Measurements from ENCODE around the gene THBS2. TPM values are rescaled to one million over a fixed set of nuclear protein-coding genes. Genes with fewer than 3 reads are reported as not detected.

Gene THBS2
- total RNA-seq, 1 donor from 2014 or later: 135 TPM

DNA sequence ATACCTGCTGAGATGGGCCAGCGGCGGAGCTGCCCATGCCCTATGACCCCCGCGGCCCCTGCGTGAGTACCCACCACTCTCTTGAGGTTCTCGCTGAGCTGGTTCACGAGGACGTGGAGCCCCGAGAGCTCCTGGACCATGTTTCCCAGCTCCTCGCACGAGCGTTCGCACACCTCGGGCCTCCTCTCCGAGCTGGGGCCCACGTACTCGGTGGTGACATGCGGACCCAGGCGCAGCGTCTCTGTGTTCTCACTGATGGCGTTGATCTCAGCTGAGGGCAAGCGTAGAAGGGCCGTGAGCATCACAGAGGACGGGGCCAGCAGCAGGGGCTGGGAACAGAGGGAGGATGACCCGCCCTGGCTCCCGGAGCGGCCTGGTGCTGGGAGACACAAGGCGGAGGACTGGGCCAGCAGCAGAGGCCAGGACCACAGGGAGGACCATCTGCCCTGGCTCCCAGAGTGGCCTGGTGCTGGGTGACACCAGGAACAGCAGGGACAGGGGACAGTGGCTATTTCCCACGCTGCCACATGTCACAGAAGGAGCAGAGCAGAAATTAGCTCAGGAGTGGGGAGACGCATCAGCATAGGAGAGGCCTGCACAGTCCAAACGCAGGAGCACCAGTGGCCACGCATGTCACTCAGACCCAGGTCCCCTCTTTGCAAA lies 11.8 kb downstream of the THBS2 start:
- Mint-ChIP-seq H3K36me3 (ENCODE audit: low read depth, unreplicated experiment) (peaks cover 35% of the 10 kb centered on the region), H3K27ac (ENCODE audit: unreplicated experiment) (no peak overlapping the region), H3K27me3 (ENCODE audit: low read depth, unreplicated experiment) (no peaks in the 10 kb centered on the region), H3K4me3 (ENCODE audit: unreplicated experiment) (no peak overlapping the region), H3K4me1 (ENCODE audit: low read depth, unreplicated experiment) (peaks cover 2% of the 10 kb centered on the region), H3K9me3 (ENCODE audit: unreplicated experiment) (peaks cover 7% of the 10 kb centered on the region)
- TF ChIP-seq, protein P1, sequence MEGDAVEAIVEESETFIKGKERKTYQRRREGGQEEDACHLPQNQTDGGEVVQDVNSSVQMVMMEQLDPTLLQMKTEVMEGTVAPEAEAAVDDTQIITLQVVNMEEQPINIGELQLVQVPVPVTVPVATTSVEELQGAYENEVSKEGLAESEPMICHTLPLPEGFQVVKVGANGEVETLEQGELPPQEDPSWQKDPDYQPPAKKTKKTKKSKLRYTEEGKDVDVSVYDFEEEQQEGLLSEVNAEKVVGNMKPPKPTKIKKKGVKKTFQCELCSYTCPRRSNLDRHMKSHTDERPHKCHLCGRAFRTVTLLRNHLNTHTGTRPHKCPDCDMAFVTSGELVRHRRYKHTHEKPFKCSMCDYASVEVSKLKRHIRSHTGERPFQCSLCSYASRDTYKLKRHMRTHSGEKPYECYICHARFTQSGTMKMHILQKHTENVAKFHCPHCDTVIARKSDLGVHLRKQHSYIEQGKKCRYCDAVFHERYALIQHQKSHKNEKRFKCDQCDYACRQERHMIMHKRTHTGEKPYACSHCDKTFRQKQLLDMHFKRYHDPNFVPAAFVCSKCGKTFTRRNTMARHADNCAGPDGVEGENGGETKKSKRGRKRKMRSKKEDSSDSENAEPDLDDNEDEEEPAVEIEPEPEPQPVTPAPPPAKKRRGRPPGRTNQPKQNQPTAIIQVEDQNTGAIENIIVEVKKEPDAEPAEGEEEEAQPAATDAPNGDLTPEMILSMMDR (IDR thresholded peaks at IDR 0.05; ENCODE audit: insufficient read depth, low read depth, low read length): no peak
- no peak for TF ChIP-seq EZH2 (IDR thresholded peaks at IDR 0.05; ENCODE audit: insufficient read depth, low read length)
- Histone ChIP-seq H2AFZ (ENCODE audit: low read depth, low read length) (no peak overlapping the region), H3K4me2 (ENCODE audit: low read length) (no peak overlapping the region), H3K27me3 (ENCODE audit: insufficient read depth, low read length) (no peaks in the 10 kb centered on the region), H3K9ac (ENCODE audit: low read length) (no peak overlapping the region), H3K36me3 (ENCODE audit: insufficient read depth, low read length) (peaks cover 11% of the 10 kb centered on the region), H3K9me3 (ENCODE audit: insufficient read depth, low read depth, low read length) (no peaks in the 10 kb centered on the region), H3K4me3 (ENCODE audit: insufficient read depth, low read depth, low read length) (no peak overlapping the region), H3K27ac (ENCODE audit: low read depth, low read length) (no peak overlapping the region), H4K20me1 (ENCODE audit: insufficient read depth, low read length) (peaks cover 15% of the 10 kb centered on the region), H3K4me1 (ENCODE audit: insufficient read depth, low read length) (peaks cover 5% of the 10 kb centered on the region), H3K79me2 (ENCODE audit: insufficient read depth, low read length) (peaks cover 1% of the 10 kb centered on the region)
- no peak for FAIRE-seq
- no peak for DNase-seq (ENCODE audit: low read depth)

- H2AFZ ChIP-seq (ENCODE audit: low read depth, low read length): no peak overlapping the region
- DNase-seq (ENCODE audit: low read depth): no peak
Measured at GRCh38 chr6:169240591-169241390, 12.9 kb downstream of the THBS2 start.

More at GRCh38 chr6:169240591-169241390, 12.9 kb downstream of the THBS2 start:
- no peak for FAIRE-seq
- Histone ChIP-seq H3K79me2 (ENCODE audit: insufficient read depth, low read length) (no peaks in the 10 kb centered on the region), H3K36me3 (ENCODE audit: insufficient read depth, low read length) (peaks cover 9% of the 10 kb centered on the region), H3K27me3 (ENCODE audit: insufficient read depth, low read length) (no peaks in the 10 kb centered on the region), H3K27ac (ENCODE audit: low read depth, low read length) (no peak overlapping the region), H3K9me3 (ENCODE audit: insufficient read depth, low read depth, low read length) (no peaks in the 10 kb centered on the region), H4K20me1 (ENCODE audit: insufficient read depth, low read length) (peaks cover 9% of the 10 kb centered on the region), H3K9ac (ENCODE audit: low read length) (no peak overlapping the region), H3K4me2 (ENCODE audit: low read length) (peak overlapping the region; percentile 28), H3K4me1 (ENCODE audit: insufficient read depth, low read length) (peaks cover 5% of the 10 kb centered on the region), H3K4me3 (ENCODE audit: insufficient read depth, low read depth, low read length) (no peak overlapping the region)
- Mint-ChIP-seq H3K9me3 (ENCODE audit: unreplicated experiment) (peaks cover 7% of the 10 kb centered on the region), H3K4me1 (ENCODE audit: low read depth, unreplicated experiment) (peaks cover 2% of the 10 kb centered on the region), H3K27ac (ENCODE audit: unreplicated experiment) (no peak overlapping the region), H3K36me3 (ENCODE audit: low read depth, unreplicated experiment) (peaks cover 33% of the 10 kb centered on the region), H3K27me3 (ENCODE audit: low read depth, unreplicated experiment) (no peaks in the 10 kb centered on the region), H3K4me3 (ENCODE audit: unreplicated experiment) (no peak overlapping the region)
- TF ChIP-seq, protein P1 (IDR thresholded peaks at IDR 0.05; ENCODE audit: insufficient read depth, low read depth, low read length): no peak
- no peak for TF ChIP-seq EZH2 (IDR thresholded peaks at IDR 0.05; ENCODE audit: insufficient read depth, low read length)
